Retina (tissue), 1 donor: ENCODE measurements around the gene SIPA1L3.
"Not testable (repeated sequence)": the region's sequence is repeated elsewhere in the genome, so short reads cannot be mapped to it uniquely, and the experiment has no call there.

Experiments
- DNase-seq: peaks from one replicate; pipeline ENCODE4 v3.0.0-alpha.2; 2016

SIPA1L3 gene

GRCh38 chr19:37906869-37907734, at the start of gene SIPA1L3:
Gene SIPA1L3, plus strand, starts transcription at chr19:37907208. Its CDS starts 174,358 bp downstream, at chr19:38081566.
- DNase-seq: peak; percentile 99

- no peak for DNase-seq
Observed at GRCh38 chr19:37864501-37864900, 42.5 kb upstream of the SIPA1L3 start.

GRCh38 chr19:37865930-37866329, 41.1 kb upstream of the SIPA1L3 start:
- DNase-seq: not testable (repeated sequence)

GRCh38 chr19:37867831-37868230, 39.2 kb upstream of the SIPA1L3 start:
- no peak for DNase-seq

- no peak for DNase-seq
Observed at GRCh38 chr19:37869766-37870340, 37.2 kb upstream of the SIPA1L3 start.

GRCh38 chr19:37872383-37872782, 34.6 kb upstream of the SIPA1L3 start:
- no peak for DNase-seq

GRCh38 chr19:37874784-37875183, 32.2 kb upstream of the SIPA1L3 start:
- DNase-seq: no peak

- DNase-seq: no peak
Observed at GRCh38 chr19:37876032-37876431, 31.0 kb upstream of the SIPA1L3 start.

GRCh38 chr19:37877147-37877546, 29.9 kb upstream of the SIPA1L3 start:
- no peak for DNase-seq

GRCh38 chr19:37885392-37885791, 21.6 kb upstream of the SIPA1L3 start:
- DNase-seq: no peak

- DNase-seq: no peak
Observed at GRCh38 chr19:37886571-37886970, 20.4 kb upstream of the SIPA1L3 start.

- no peak for DNase-seq
Observed at GRCh38 chr19:37893845-37894575, 13.0 kb upstream of the SIPA1L3 start.

GRCh38 chr19:37896180-37896579, 10.8 kb upstream of the SIPA1L3 start:
- no peak for DNase-seq

- no peak for DNase-seq
Observed at GRCh38 chr19:37899453-37899852, 7.6 kb upstream of the SIPA1L3 start.

GRCh38 chr19:37899966-37900365, 7.0 kb upstream of the SIPA1L3 start:
- no peak for DNase-seq

GRCh38 chr19:37902668-37903067, 4.3 kb upstream of the SIPA1L3 start:
- DNase-seq: peak; percentile 79

GRCh38 chr19:37903096-37903495, 3.9 kb upstream of the SIPA1L3 start:
- DNase-seq: no peak

GRCh38 chr19:37905946-37906868, 801 bp upstream of the SIPA1L3 start, which contains the start of gene WDR87:
Gene WDR87, minus strand, starts transcription at chr19:37906594. Its CDS starts 8,355 bp downstream, at chr19:37898239.
- DNase-seq: peak; percentile 99

- DNase-seq: no peak
Observed at GRCh38 chr19:37907735-37908455, 887 bp downstream of the SIPA1L3 start.

GRCh38 chr19:37909661-37910199, 2.7 kb downstream of the SIPA1L3 start:
- no peak for DNase-seq

GRCh38 chr19:37914908-37915307, 7.9 kb downstream of the SIPA1L3 start:
- no peak for DNase-seq
